ENCODE data around the gene ATP1A2.

Gene ATP1A2

DNA sequence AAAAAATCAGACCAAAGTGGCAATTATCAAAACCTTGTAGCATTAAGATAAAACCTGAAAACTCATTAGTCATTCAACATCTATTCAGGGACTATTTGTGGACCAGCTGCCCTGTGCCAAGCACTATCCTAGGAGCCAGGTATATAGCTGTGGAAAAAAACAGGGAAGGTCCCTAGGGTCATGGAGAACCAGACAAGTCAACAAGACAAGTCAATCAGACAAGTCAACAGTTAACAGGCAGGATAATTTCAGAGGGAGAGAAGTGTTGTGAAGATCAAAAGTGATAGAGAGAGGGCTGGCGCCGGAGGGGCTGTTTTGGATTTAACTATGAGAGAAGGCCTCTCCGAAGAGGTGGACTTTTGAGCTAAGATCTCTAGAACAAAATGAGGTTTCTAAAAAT, 32.6 kb downstream of the ATP1A2 start:
- DNase-seq: no peak

DNA sequence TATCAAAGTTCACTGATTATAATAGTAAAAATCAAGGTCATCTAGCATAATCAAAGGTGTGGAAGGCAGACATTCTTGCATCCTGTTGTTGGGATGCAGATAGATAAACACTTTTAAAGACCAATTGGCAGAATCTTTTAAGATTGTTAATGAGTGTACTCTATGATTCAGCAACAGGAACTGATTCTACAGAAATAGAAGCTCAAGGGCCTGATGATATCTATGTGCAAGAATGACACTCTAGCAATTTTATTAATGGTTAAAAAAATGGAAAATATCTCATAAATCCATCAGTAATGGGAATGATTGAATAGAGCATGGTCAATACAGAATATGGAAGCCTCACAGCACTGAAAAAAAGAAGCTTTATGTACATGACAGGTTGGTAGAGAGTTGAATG, 33.7 kb downstream of the ATP1A2 start:
- no peak for DNase-seq

DNA sequence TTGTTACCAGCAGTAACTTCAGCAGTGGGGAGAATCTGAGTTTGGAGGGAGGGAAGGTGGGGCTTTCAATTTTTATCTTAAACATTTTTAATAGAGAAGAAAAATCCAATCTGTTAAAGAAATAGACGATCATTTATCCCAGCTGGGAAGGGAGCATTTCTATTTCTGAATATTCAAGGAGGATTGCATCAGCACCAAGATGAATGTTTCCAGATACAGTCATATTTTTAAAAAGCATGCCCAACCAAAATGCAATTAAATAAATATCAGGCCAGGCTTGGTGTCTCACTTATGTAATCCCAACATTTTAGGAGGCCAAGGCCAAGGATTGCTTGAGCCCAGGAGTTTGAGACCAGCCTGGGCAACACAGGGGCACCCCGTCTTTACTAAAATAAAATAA, 34.2 kb downstream of the ATP1A2 start:
- no peak for DNase-seq

DNA sequence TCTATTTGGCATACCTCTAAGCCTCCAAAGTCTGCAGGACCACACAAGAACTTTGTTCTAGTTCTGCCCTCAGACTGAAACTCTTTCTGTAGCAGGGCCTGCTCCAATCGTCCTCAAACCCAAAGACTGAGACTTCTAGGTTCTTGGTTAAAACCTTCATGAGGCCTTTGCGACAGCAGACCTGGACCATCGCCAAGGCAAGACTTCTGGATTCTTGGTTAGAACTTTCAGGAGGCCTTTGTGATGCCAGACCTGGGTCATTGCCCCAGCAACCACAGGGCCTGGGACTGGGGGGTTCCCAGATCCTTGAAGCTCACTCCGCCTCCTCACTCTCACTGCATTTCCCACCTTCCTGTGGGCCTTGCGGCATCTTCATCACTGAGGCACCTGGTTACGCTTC, 35.7 kb downstream of the ATP1A2 start, which contains the start of gene ATP1A4:
TSS of gene ATP1A4 (plus strand) at position 301 of the 400 bp plus-strand sequence. CDS start 438 bp downstream, outside the sequence.
- DNase-seq: no peak

DNA sequence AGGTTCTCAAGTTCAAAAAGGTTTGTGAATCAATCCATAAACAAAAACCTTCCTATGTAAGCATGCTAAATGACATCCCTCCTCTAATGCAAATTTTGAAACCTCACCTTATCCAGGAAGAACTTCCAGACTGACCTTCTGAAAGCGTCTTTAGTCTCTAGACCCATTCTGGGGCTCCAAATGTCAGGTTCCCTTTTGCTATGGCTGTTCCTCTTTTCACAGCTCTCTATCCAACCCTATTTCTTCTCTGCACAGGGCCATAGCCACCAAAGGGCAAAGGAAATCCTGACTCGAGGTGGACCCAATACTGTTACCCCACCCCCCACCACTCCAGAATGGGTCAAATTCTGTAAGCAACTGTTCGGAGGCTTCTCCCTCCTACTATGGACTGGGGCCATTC, 39.2 kb downstream of the ATP1A2 start:
- DNase-seq: peak; percentile 48

DNA sequence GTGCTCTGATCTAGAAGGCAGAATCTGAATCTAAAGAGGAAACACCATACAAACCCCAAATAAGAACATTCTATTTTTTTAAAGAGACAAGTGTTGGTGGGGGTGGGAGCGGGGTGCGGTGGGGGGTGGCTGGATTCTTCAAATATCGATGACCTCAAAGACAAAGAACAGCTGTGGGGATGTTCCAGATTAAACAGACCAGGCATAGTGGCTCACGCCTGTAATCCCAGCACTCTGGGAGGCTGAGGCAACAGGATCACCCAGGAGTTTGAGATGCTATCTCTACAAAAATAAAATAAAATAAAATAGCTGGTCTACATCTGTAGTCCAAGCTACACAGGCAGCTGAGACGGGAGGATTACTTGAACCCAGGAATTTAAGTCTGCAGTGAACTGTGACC, 40.8 kb downstream of the ATP1A2 start:
- no peak for DNase-seq

DNA sequence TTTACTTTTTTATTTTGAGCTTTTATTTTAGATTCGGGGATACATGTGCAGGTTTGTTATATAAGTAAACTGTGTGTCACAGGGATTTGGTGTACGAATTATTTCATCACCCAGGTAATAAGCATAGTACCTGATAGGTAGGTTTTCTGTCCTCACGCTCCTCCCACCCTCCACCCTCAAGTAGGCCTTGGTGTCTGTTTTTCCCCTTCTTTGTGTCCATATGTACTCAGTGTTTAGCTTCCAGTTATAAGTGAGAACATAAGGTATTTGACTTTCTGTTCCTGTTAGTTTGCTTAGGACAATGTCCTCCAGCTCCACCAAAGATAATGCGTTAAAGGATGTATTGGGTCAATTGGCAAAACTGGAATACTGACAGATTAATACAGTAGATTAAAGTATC, 41.6 kb downstream of the ATP1A2 start:
- no peak for DNase-seq

DNA sequence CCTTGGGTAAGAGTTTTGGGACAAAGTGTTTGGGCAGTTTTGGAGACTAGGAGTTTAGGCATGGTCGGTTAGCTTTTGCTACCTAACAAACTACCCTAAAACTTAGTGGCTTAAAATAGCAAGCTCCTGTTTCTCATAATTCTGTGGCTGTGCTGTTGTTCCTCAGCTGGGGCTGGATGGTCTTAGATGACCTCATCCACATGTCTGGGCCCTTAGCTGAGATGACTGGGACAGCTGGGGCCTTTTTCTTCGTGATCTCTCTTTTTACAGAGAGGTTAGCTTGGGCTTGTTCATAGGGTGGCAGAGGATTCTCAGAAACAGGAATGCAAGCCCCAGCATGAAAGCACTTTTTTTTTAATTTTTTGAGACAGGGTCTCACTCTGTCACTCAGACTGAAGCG, 42.5 kb downstream of the ATP1A2 start:
- no peak for DNase-seq

DNA sequence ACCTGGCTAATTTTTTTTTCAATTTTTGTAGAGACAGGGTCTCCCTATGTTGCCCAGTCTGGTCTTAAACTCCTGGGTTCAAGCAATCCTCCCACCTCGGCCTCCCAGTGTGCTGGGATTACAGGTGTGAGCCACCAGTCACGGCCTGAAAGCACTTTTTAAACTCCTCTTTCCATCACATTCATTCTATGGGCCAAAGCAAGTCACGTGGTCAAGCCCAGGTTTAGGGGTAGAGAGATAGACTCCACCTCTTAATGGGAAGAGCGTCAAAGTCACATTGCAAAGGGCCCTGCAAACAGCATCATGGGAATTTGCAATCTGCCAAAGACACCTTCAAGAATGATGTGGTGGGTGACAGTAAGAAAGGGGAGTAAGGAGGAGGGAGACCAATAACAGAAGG, 43.0 kb downstream of the ATP1A2 start:
- DNase-seq: no peak

DNA sequence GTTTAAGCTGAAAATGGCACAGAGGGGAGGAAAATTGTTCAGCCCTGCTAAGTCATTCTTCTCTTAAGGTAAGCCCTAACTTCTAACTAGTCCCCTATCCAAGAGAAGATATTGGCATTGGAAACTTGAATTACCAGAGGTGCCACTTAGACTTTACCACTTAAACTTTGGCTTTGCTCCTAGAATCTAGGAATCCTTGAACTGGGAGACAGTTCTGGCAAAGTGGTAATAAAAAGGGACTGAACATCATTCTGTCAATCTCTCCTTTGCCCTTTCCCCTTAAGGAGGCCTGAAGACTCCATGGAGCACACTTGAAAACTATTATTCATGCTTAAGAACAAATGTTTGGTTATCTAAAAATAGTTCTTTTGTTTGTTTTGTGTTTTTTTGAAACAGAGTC, 44.3 kb downstream of the ATP1A2 start:
- no peak for DNase-seq

DNA sequence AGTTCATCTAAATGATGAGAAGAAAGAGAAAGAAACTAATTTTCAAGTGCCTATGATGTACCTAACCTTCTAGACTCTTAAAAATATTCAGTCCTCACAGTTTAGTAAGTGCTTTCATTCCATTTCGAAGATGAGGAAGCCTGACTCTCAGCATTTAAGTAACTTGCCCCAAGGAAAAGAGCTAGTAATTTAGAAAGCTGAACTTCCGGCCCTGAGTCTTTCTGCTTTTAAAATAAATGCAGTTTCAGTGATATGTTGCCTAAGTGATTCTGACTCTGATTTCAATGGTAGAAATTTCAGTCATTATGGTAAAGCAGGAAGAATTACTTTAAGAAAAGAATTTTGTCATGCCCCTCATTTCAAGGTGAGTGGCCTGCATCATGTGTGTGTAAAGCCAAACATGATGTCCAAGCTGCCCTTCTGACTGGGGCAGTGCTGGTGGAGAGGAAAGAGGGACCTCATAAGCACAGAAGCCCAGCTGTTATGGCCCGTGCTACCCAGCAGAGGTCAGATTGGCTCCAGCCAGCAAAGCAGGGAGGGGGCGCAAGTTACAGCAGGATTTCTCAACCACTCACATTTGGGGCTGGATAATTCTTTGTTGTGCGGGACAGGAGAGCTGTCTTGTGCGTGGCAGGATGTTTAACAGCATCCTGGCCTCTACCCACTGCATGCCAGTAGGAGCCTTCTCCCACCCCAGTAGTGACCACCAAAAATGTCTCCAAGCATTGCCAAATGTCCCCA, 46.6 kb downstream of the ATP1A2 start:
- DNase-seq: peak; percentile 31 to 67

DNA sequence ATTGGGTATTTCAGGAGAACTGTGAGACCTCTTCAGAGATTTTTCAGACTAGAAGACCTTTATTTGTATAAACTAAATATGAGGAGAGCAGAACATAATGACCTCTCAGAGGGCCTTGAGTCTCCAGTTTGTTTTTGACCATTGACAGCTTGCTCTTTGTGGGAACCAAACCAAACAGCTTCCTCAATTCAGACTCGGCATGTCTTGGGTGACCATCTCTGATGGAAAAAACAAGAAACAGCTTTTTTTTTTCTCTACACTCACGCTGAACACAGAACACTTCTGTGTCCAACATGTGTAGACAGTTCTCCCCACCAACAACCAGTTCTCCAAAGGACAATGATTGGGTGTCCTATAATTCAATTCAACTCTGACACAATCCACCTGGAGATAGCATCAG, 47.4 kb downstream of the ATP1A2 start:
- peak; percentile 66 to 69 for DNase-seq

DNA sequence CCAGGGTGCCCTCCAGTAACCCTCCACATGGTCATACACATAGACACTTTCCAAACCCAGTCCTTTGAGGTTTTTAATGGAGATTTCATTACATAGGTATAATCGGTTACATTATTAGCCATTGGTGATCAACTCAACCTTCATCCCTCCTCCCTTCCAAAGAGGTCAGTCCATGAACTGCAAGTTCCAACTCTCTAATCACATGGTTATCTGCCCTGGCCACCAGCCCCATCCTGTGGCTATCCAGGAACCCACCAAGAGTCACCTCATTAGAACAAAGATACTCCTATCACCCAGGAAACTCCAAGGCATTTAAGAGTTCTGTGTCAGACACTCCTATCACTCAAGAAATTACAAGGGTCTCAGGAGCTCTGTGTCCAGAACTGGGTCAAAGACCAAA, 48.1 kb downstream of the ATP1A2 start:
- peak; percentile 23 to 42 for DNase-seq

DNA sequence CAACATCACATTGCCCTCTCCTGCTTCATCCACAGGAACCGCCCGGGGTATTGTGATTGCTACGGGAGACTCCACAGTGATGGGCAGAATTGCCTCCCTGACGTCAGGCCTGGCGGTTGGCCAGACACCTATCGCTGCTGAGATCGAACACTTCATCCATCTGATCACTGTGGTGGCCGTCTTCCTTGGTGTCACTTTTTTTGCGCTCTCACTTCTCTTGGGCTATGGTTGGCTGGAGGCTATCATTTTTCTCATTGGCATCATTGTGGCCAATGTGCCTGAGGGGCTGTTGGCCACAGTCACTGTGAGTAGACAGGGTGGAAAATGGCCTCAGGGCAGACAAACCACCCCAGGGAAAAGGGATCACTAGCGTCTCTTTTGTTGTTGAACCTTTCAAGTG, 48.6 kb downstream of the ATP1A2 start:
- DNase-seq: no peak

DNA sequence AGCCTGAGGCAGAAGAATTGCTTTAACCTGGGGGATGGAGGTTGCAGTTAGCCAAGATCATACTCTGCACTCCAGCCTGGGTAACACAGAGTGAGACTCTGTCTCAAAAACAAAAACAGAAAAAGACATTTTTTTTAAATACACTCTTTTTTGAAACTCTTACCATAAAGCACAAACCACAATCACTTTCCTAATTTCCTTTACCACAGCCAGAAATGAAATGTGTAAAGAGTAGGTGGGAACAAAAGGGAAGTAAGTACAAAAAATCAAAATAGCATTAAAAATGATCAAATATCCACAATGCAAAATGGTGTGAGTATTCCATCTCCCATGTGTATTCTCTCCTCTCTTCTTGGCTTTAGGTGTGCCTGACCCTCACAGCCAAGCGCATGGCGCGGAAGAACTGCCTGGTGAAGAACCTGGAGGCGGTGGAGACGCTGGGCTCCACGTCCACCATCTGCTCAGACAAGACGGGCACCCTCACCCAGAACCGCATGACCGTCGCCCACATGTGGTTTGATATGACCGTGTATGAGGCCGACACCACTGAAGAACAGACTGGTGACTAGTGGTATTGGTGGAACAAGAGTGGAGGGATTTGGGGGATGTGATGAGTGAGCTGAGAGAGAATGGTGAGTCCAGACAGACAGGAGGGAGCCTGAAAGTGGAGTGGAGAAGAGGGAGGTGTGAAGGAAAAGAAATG, 50.8 kb downstream of the ATP1A2 start:
- DNase-seq: peak; percentile 77 to 88

DNA sequence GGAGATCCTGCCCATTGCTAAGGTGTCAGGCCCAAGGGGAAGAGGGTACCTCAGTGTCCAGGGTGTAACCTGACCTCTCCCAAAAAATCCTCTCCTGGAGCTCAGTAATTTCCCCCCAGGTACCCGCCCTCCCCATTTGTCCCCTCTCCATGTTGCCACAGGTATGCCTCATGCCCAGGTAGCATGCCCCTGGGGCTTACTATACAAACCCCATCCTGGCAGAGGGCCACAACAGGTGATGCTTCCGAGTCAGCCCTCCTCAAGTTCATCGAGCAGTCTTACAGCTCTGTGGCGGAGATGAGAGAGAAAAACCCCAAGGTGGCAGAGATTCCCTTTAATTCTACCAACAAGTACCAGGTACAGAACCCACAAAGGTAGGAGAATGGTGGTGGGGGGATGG, 51.5 kb downstream of the ATP1A2 start:
- no peak for DNase-seq

DNA sequence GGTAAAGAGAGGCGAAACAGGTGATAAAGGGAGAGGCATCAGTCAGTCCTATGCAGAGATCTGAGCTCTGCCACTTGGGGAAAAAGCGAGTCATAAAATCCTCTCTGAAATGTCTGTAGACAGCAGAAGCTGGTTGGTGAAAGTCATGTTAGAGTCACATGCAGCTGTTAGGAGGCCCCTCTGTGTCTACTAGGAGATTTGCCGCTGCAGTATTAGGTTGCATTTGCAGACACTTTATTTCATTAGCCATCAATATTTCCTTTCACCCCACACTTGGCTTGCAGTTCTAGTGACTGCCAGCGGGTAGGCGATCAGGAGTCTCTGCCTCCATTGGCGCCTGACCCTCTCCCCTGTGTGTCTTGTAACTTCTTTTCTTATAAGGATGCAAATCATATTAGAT, 52.0 kb downstream of the ATP1A2 start:
- peak; percentile 15 to 24 for DNase-seq

DNA sequence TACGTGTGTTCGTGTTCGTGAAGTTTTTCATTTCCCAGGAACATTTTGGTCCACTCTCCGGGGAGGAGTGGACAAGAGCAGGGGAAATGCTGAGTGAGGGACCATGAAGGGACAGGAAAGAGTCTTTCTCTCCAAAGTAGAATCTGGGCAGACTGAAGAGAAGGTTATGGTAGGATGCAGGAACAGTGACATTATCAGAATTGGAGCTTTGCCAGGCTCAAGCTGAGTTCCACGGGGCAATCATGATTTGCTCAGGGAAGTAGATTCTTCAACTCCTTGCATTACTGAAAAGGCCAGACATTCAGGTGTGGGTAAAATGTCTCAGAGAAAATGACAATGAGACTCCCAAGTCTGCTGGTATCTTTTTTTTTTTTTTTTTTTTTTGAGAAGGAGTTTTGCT, 52.5 kb downstream of the ATP1A2 start:
- peak in 1 of 2 donors; percentile 14 for DNase-seq

DNA sequence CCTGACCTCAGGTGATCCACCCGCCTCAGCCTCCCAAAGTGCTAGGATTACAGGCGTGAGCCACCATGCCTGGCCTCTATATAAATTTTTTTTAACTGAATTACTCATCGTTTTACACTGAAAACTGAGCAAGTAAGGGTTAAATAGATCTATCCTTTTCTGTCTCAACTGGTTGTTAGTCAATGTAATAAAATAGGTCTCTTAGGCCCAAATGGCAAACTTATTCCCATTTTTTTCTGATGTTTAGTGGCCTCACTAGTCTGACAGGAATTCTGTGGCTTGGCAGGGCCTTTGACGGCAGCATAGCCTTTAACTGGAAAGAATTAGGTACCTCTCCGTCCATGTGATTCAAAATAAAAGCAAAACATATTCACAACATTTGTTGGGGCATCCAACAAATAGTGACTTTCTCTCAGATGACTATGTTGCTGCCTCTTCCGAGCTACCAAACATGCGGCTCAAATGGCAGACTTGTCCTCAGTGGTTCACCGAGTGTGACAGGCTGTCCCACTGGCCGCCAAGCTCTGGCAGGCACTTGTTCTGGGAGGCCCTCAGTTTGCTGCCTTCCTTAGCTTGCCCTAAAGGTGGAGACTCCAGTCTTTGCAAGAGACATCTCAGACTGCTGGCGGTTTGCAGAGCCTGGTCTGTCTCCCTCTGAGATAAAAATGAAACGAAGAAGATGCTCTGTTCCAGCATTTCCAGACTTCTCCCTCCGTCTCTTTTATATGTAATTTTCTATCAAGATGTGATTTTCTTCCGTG, 53.2 kb downstream of the ATP1A2 start:
- no peak for DNase-seq

DNA sequence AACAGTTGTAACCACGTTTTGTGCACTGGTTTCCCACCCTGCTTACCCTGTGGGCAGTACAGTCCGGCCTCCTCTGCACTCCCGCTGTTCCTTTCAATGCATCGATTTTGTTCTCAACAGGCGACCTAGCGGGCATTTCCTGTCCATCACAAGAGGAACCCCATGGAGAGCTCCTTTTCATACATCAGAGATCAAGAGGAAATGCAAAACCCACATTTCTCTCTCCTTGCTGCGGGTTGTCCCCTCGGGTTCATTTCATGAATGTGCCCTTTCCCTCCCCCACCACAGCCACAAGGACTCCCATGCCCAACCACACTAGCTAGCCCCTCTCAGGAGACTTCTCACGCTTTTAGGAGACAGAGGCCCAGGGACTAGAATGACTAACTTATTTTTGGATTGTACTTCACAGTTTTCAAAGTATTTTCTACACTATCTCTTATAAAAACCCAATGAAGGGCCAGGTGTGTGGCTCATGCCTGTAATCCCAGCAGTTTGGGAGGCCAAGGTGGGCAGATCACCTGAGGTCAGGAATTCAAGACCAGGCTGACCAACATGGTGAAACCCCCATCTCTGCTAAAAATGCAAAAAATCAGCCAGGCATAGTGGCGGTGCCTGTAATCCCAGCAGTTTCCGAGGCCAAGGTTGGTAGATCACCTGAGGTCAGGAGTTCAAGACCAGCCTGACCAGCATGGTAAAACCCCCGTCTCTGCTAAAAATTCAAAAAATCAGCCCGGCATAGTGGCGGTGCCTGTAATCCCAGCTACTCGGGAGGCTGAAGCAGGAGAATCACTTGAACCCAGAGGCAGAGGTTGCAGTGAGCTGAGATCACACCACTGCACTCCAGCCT, 54.2 kb downstream of the ATP1A2 start:
- DNase-seq: peak; percentile 34 to 37

DNA sequence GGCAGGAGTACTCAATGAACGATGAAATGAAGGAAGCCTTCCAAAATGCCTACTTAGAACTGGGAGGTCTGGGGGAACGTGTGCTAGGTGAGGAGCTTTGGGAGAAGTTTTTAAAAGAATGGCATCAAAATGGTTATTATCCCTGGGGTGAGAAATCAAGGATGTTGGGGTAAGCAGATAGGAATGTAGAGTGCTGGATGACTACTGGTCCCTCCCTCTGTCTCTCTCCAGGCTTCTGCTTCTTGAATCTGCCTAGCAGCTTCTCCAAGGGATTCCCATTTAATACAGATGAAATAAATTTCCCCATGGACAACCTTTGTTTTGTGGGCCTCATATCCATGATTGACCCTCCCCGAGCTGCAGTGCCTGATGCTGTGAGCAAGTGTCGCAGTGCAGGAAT, 55.8 kb downstream of the ATP1A2 start:
- DNase-seq: no peak

DNA sequence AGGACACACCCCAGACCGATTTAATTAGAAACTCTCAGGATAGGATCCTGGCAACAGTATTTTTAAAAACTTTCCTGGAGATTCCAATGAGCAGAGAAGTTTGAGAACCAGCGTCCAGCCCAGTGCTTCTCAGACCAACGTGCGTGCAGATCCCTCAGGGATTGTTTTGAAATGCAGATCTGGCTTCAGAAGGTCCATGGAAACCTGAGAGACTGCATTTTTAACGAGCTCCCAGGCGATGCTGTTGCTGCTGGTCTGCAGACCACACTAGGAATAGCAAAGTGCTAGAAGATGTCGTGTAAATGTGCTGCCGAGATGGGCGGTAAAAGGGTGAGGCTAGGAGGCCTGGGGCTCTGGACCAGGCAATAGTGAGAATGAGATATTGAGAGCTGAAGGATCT, 56.4 kb downstream of the ATP1A2 start:
- DNase-seq: no peak

DNA sequence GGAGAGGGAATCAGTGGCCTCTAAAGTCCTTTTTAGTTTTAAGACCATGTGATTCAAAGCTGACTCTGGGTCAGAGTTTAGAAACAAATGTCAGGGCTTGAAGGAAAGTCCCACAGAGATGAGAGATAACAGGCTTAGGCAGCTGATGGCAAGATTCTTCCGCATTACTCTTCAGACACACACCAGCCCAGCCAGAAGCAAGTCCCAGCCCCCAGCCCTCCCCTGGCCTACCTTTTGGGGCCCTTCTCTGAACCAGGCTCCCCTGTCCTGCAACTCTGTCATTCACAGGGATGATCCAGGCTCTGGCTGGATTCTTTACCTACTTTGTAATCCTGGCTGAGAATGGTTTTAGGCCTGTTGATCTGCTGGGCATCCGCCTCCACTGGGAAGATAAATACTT, 61.7 kb downstream of the ATP1A2 start:
- DNase-seq: no peak
